ENCODE data around the gene SAMD4A. TPM values are rescaled to one million over a fixed set of nuclear protein-coding genes. Genes with fewer than 3 reads are reported as not detected.

SAMD4A gene
- polyA plus RNA-seq, 12 donors = 47.4 to 74.9 (median 63.3) TPM; not detected in 1

- peak; percentile 50 for DNase-seq
These were observed 2.7 kb upstream of the SAMD4A start for GRCh38 chr14:54564071-54564867.

- DNase-seq = peak; percentile 72
These were observed 1.8 kb upstream of the SAMD4A start for GRCh38 chr14:54564868-54565784.

- peak; percentile 94 for DNase-seq
These were observed 1.0 kb upstream of the SAMD4A start for GRCh38 chr14:54565785-54566409.

- DNase-seq = peak; percentile 46
These were observed 303 bp downstream of the SAMD4A start for GRCh38 chr14:54567224-54567638.

GRCh38 chr14:54567639-54568561 lies 972 bp downstream of the SAMD4A start:
- peak; percentile 66 for DNase-seq

- peak; percentile 60 for DNase-seq
These were observed 2.1 kb downstream of the SAMD4A start for GRCh38 chr14:54568821-54569595.

GRCh38 chr14:54570047-54570446 lies 3.1 kb downstream of the SAMD4A start:
- no peak for DNase-seq

- DNase-seq = no peak
These were observed 3.9 kb downstream of the SAMD4A start for GRCh38 chr14:54570631-54571415.

GRCh38 chr14:54572316-54572715 lies 5.4 kb downstream of the SAMD4A start:
- DNase-seq = no peak

GRCh38 chr14:54574528-54574927 lies 7.6 kb downstream of the SAMD4A start:
- no peak for DNase-seq

- DNase-seq = no peak
These were observed 10.6 kb downstream of the SAMD4A start for GRCh38 chr14:54577494-54577893.

- DNase-seq = no peak
These were observed 11.0 kb downstream of the SAMD4A start for GRCh38 chr14:54577977-54578376.

- DNase-seq = no peak
These were observed 12.7 kb downstream of the SAMD4A start for GRCh38 chr14:54579621-54580020.

GRCh38 chr14:54580933-54581332 lies 14.0 kb downstream of the SAMD4A start:
- no peak for DNase-seq

- no peak for DNase-seq
These were observed 15.4 kb downstream of the SAMD4A start for GRCh38 chr14:54582334-54582733.

GRCh38 chr14:54584097-54584496 lies 17.2 kb downstream of the SAMD4A start:
- no peak for DNase-seq

- DNase-seq = no peak
These were observed 18.3 kb downstream of the SAMD4A start for GRCh38 chr14:54585214-54585613.

GRCh38 chr14:54589076-54589475 lies 22.1 kb downstream of the SAMD4A start:
- no peak for DNase-seq

GRCh38 chr14:54589843-54590242 lies 22.9 kb downstream of the SAMD4A start:
- DNase-seq = no peak

All from muscle of arm (tissue), 12 donors.